Astrocyte of the cerebellum (primary cell): Measurements from ENCODE around the gene ACTRT2.

Experiments
- DNase-seq: peaks from one replicate; pipeline ENCODE4 v3.0.0-alpha.2; 2011; ENCODE audit warnings: low read depth
- H3K4me3 ChIP-seq: 2 replicates; pipeline ENCODE4 v1.5.1; 2011; ENCODE audit warnings: mild to moderate bottlenecking, low read depth, low read length, moderate library complexity
- in situ Hi-C: cut with HindIII; loops from 2 replicates; pipeline ENCODE4 v1.10.0; 2017; ENCODE audit warnings: low sequenced_read_pairs
- TF ChIP-seq, protein P1 (sequence below): IDR thresholded peaks from 2 replicates; pipeline ENCODE4 v1.5.1; 2012; ENCODE audit warnings: low read length, low read depth, moderate library complexity, mild to moderate bottlenecking; ENCODE audit errors: missing control alignments

ACTRT2 gene

DNA sequence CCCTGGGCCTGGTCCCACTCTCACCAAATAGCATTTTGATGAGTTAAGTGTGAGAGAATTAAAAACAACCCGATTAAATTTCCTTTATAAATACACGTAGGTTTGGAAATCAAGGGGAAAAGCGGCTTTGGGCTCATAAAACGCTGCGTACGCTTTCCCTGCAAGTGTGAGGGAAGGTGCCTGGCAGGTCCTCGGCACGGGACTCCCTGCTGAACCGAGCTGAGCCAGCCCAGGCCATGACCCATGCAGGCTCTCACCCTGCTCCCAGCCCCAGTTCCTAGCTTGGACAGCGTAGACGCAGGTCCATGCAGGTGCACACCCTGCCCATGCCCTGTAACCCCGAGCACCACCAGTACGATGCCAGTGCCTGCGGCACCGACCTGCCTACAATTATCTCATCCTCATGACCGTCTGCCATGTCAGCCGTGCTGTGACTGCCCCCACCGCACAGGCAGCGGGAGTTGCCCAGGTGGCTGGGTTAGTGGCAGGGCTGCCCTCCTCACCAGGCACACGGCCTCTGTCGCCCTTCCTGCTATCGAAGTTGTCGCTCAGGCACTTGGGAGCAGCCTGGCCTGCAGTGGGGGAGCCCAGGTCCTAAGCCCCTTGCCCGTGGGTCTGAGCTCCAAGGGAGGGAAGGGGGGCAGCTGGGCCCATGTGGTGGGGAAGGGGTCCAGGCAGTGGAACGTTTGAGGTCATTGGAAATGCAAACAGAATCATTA, 41.0 kb upstream of the ACTRT2 start:
- in situ Hi-C loops: no loop called here
- no peak for DNase-seq
- TF ChIP-seq, protein P1, sequence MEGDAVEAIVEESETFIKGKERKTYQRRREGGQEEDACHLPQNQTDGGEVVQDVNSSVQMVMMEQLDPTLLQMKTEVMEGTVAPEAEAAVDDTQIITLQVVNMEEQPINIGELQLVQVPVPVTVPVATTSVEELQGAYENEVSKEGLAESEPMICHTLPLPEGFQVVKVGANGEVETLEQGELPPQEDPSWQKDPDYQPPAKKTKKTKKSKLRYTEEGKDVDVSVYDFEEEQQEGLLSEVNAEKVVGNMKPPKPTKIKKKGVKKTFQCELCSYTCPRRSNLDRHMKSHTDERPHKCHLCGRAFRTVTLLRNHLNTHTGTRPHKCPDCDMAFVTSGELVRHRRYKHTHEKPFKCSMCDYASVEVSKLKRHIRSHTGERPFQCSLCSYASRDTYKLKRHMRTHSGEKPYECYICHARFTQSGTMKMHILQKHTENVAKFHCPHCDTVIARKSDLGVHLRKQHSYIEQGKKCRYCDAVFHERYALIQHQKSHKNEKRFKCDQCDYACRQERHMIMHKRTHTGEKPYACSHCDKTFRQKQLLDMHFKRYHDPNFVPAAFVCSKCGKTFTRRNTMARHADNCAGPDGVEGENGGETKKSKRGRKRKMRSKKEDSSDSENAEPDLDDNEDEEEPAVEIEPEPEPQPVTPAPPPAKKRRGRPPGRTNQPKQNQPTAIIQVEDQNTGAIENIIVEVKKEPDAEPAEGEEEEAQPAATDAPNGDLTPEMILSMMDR: no peak
- H3K4me3 ChIP-seq: no peak overlapping the region

DNA sequence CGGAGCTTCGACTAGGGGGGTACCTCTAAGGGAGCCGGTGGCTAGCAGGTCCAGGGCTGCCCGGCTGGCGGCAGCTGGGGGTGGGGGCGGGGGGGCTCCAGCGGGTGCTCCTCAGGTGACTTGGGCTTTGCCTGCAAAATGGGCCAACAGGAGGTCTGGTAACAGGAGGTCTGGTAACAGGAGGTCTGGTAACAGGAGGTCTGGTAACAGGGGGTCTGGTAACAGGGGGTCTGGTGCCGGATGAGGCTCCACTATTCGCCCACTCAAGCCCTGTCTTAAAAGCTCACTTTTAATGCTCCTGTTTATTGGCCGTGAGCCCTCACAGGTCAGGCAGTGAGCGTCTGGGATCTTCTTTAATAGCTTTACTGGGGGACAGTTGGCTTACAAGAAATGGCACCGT, 40.4 kb upstream of the ACTRT2 start:
- DNase-seq: no peak
- TF ChIP-seq, protein P1: no peak
- no peak overlapping the region for H3K4me3 ChIP-seq
- in situ Hi-C loops: no loop called here

DNA sequence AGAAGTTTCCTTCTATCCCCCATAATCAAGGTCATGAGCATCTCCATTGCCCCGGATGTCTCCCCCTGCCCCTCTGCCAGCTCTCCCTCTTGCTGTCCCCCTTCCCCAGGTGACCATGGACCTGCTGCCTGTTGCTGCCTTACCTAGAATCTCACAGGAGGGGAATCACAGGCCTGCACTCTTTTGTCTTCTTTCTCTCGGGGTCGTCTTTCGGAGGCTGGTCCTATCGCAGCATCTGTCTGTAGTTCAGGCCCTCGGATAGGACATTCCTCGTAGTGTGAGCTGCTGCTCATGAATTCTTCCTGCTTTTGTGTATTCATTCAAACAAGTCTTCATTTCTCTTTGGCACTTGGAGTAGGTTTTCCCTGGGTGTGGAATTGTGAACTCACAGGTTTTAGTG, 39.9 kb upstream of the ACTRT2 start:
- H3K4me3 ChIP-seq: no peak overlapping the region
- in situ Hi-C loops: no loop called here
- TF ChIP-seq, protein P1: no peak
- DNase-seq: no peak

DNA sequence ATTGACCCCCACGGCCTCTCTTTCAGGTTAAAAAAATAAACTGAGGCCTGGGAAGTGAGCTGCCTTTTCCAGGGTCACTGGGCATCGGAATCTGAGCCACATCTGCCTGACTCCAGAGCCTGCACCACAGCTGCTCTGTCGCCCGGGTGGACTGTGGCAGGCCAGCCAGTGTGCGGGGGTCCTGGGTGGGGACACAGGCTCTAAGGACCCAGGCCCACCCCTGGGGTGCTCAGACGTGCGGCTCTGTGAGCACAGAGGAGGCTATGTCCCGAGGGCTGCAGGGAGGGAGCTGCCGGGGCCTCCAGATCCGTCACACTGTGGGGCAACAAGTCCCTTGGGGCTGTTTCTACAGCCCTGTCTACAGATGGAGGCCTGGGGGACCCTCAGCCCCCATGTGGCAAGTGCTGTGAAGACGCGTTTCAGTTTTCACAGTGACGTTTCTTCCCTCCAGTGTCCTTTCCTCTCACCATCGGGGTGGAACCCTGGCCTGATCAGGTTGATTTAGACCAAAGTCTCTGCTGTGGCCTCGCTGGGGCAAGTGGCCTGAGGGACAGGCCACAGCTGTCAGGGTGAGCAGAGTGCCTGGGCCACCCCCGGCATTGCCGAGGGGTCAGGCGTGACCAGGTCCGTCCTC, 39.2 kb upstream of the ACTRT2 start:
- H3K4me3 ChIP-seq: no peak overlapping the region
- DNase-seq: no peak
- TF ChIP-seq, protein P1: no peak
- in situ Hi-C loops: no loop called here

DNA sequence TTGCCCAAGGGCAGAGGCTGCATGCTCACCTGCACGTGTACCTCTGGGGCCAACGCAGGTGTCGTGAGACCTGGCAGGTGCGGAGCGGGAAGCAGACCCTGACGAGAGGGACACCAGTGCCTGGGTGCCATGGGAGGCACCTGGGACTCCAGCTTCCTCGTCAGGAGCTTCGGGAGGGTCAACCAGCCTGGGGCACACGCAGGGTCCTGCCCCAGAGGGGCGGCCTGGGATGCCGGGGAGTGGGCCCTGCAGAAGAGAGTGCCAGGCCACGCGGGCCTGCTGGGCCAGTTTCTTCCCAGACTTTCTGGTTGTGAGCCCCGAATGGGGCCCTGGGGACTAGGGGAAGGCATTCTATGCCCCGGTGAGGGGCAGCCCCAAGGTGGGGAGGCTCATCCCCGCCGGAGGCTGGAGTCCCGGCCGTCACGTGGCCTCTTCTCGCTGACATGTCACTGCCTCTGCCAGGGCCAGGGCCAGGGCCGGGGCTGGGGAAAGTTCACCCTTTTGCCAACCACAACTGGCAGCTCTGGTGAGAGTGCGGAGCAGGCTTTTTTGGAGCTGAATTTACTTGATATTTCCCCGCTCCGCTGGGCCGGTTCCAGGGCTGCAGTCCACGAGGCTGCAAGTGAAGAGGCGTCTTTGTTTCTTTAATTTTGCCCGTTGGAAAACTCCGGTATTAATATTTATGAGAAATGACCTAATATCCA, 38.5 kb upstream of the ACTRT2 start:
- no peak overlapping the region for H3K4me3 ChIP-seq
- in situ Hi-C loops: no loop called here
- TF ChIP-seq, protein P1: no peak
- DNase-seq: no peak

DNA sequence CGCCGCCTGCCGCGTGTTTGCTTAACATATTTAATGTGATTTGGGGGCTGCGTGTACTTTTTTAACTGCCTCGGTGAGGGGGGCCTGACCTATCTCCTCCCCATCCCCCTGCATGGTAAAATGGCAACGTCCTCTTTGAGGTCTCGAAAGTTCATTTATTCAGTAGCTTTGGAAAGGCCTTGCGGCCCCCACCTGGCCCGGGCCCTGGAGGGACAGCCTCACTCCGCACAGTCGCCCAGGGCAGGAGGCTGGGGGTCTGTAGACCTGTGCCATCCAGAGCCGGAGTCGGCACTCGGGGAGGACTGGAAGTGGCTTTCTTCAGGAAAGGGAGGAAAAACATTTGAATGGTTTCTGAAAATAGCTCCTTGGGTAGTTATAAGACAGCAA, 38.0 kb upstream of the ACTRT2 start:
- H3K4me3 ChIP-seq: no peak overlapping the region
- TF ChIP-seq, protein P1: no peak
- DNase-seq: no peak
- in situ Hi-C loops: no loop called here
